GM19372 (cell line): ENCODE measurements around the gene BRD4.

Experiments used
- ATAC-seq: cut with Tn5 transposase; IDR thresholded peaks from one replicate; pipeline ENCODE4 v1.9.1; 2021; ENCODE audit warnings: mild to moderate bottlenecking, low read depth, moderate library complexity; ENCODE audit not compliant: unreplicated experiment

BRD4 gene

GRCh38 chr19:15274477-15274876 lies 57.9 kb downstream of the BRD4 start:
- no peak for ATAC-seq

GRCh38 chr19:15269806-15270205 lies 62.5 kb downstream of the BRD4 start:
- ATAC-seq: no peak

- no peak for ATAC-seq
Observed at GRCh38 chr19:15268928-15269253, 63.4 kb downstream of the BRD4 start.

GRCh38 chr19:15268192-15268927 lies 64.0 kb downstream of the BRD4 start:
- no peak for ATAC-seq

GRCh38 chr19:15266683-15267082 lies 65.7 kb downstream of the BRD4 start:
- no peak for ATAC-seq

GRCh38 chr19:15265850-15266248 lies 66.5 kb downstream of the BRD4 start:
- ATAC-seq: no peak

- no peak for ATAC-seq
Observed at GRCh38 chr19:15265214-15265849, 67.0 kb downstream of the BRD4 start.

GRCh38 chr19:15264933-15265206 lies 67.5 kb downstream of the BRD4 start:
- ATAC-seq: no peak

- no peak for ATAC-seq
Observed at GRCh38 chr19:15264061-15264932, 68.0 kb downstream of the BRD4 start.

GRCh38 chr19:15263361-15263985 lies 68.9 kb downstream of the BRD4 start:
- ATAC-seq: no peak

- ATAC-seq: no peak
Observed at GRCh38 chr19:15262011-15262410, 70.3 kb downstream of the BRD4 start.

- no peak for ATAC-seq
Observed at GRCh38 chr19:15260939-15261338, 71.4 kb downstream of the BRD4 start.

- ATAC-seq: no peak
Observed at GRCh38 chr19:15259907-15260306, 72.4 kb downstream of the BRD4 start.

- ATAC-seq: no peak
Observed at GRCh38 chr19:15257782-15258181, 74.6 kb downstream of the BRD4 start.

GRCh38 chr19:15256708-15257331 lies 75.5 kb downstream of the BRD4 start:
- ATAC-seq: no peak

GRCh38 chr19:15255359-15255990 lies 76.9 kb downstream of the BRD4 start:
- no peak for ATAC-seq

GRCh38 chr19:15254547-15254946 lies 77.8 kb downstream of the BRD4 start:
- no peak for ATAC-seq

- no peak for ATAC-seq
Observed at GRCh38 chr19:15253513-15253912, 78.8 kb downstream of the BRD4 start.

GRCh38 chr19:15253061-15253460 lies 79.3 kb downstream of the BRD4 start:
- no peak for ATAC-seq

- ATAC-seq: no peak
Observed at GRCh38 chr19:15252398-15253018, 79.8 kb downstream of the BRD4 start.
